Liver (tissue), 9 donors: ENCODE measurements around the gene DROSHA. TPM values are rescaled to one million over a fixed set of nuclear protein-coding genes. Genes with fewer than 3 reads are reported as not detected.

ENCODE experiments used
- DNase-seq: peaks from one replicate; pipeline ENCODE4 v3.0.0-alpha.2; 2017; ENCODE audit warnings: low spot score
- H3K27ac ChIP-seq, 2 donors: one replicate each; pipeline ENCODE4 v1.7.0; 2013; ENCODE audit warnings: inconsistent platforms in 2 of 2, low read length in 2 of 2, control low read depth in 1 of 2, low read depth in 1 of 2, mild to moderate bottlenecking in 1 of 2
- H3K27me3 ChIP-seq, 4 donors: one replicate each; pipeline versions ENCODE4 v1.6.1 to v1.7.0; 2013; ENCODE audit warnings: low read length in 3 of 4, inconsistent platforms in 1 of 4, mild to moderate bottlenecking in 1 of 4, moderate library complexity in 1 of 4; ENCODE audit not compliant: control insufficient read depth in 4 of 4, insufficient read depth in 4 of 4
- H3K36me3 ChIP-seq, 4 donors: one replicate each; pipeline versions ENCODE4 v1.6.1 to v1.7.0; 2013; ENCODE audit warnings: low read length in 3 of 4, mild to moderate bottlenecking in 3 of 4, low read depth in 1 of 4, moderate library complexity in 1 of 4; ENCODE audit not compliant: control insufficient read depth in 4 of 4, insufficient read depth in 3 of 4
- H3K4me1 ChIP-seq, 4 donors: one replicate each; pipeline versions ENCODE4 v1.6.1 to v1.7.0; 2013; ENCODE audit warnings: low read length in 3 of 4, mild to moderate bottlenecking in 3 of 4, moderate library complexity in 1 of 4; ENCODE audit not compliant: control insufficient read depth in 4 of 4, insufficient read depth in 4 of 4
- H3K4me3 ChIP-seq, 3 donors: one replicate each; pipeline versions ENCODE4 v1.6.1 to v1.7.0; 2013; ENCODE audit warnings: low read length in 3 of 3, control low read depth in 1 of 3, low read depth in 1 of 3, mild to moderate bottlenecking in 1 of 3
- H3K9ac ChIP-seq, 2 donors: one replicate each; pipeline ENCODE4 v1.7.0; 2013; ENCODE audit warnings: low read length in 2 of 2, mild to moderate bottlenecking in 2 of 2, moderate library complexity in 2 of 2, control low read depth in 1 of 2, low read depth in 1 of 2
- H3K9me3 ChIP-seq, 4 donors: one replicate each; pipeline versions ENCODE4 v1.6.1 to v1.7.0; 2013; ENCODE audit warnings: low read length in 3 of 4; ENCODE audit not compliant: control insufficient read depth in 4 of 4
- EGR1 ChIP-seq, 2 donors: IDR thresholded peaks; 2 replicates each; pipeline ENCODE4 v1.6.1; 2016 to 2018; ENCODE audit warnings: antibody characterized with exemption in 2 of 2, low read depth in 2 of 2
- FOXA1 ChIP-seq: IDR thresholded peaks from 2 replicates; pipeline ENCODE4 v1.6.1; 2016; ENCODE audit warnings: antibody characterized with exemption
- FOXA2 ChIP-seq: IDR thresholded peaks from 2 replicates; pipeline ENCODE4 v1.6.1; 2016; ENCODE audit warnings: antibody characterized with exemption
- GABPA ChIP-seq, 2 donors: IDR thresholded peaks in 1 of 2; conservative IDR thresholded peaks in 1 of 2; 2 replicates each; pipeline ENCODE4 v1.6.1; 2016; ENCODE audit warnings: antibody characterized with exemption in 2 of 2, mild to moderate bottlenecking in 1 of 2, moderate library complexity in 1 of 2
- HNF4A ChIP-seq, 2 donors: conservative IDR thresholded peaks; 2 replicates each; pipeline ENCODE4 v1.6.1; 2016; ENCODE audit warnings: antibody characterized with exemption in 2 of 2, mild to moderate bottlenecking in 2 of 2
- HNF4G ChIP-seq: IDR thresholded peaks from 2 replicates; pipeline ENCODE4 v1.6.1; 2016; ENCODE audit warnings: antibody characterized with exemption
- JUND ChIP-seq, 2 donors: IDR thresholded peaks; 2 replicates each; pipeline ENCODE4 v1.6.1; 2016; ENCODE audit warnings: antibody characterized with exemption in 2 of 2
- NR2F2 ChIP-seq: IDR thresholded peaks from 2 replicates; pipeline ENCODE4 v1.6.1; 2016; ENCODE audit warnings: antibody characterized with exemption
- RAD21 ChIP-seq, 2 donors: IDR thresholded peaks; 2 replicates each; pipeline ENCODE4 v1.6.1; 2016; ENCODE audit warnings: antibody characterized with exemption in 2 of 2, mild to moderate bottlenecking in 2 of 2
- RXRA ChIP-seq, 2 donors: IDR thresholded peaks; 2 replicates each; pipeline ENCODE4 v1.6.1; 2017 to 2018; ENCODE audit warnings: antibody characterized with exemption in 2 of 2, mild to moderate bottlenecking in 1 of 2
- SP1 ChIP-seq: IDR thresholded peaks from 2 replicates; pipeline ENCODE4 v1.6.1; 2018; ENCODE audit warnings: antibody characterized with exemption, mild to moderate bottlenecking
- TAF1 ChIP-seq: conservative IDR thresholded peaks from 2 replicates; pipeline ENCODE4 v1.6.1; 2016; ENCODE audit warnings: antibody characterized with exemption, mild to moderate bottlenecking
- YY1 ChIP-seq: IDR thresholded peaks from 2 replicates; pipeline ENCODE4 v1.6.1; 2016; ENCODE audit warnings: antibody characterized with exemption, mild to moderate bottlenecking
- WGBS: extraction: QIAGEN DNeasy Blood & Tissue Kit; methylation state at CpG from one replicate; pipeline ENCODE4 v1.1.7; 2013; 5-methylcytosine and 5-hydroxymethylcytosine counted together
- polyA plus RNA-seq, 2 donors: library from polyadenylated mRNA; stranded (reverse) in 1 of 2; unstranded in 1 of 2; fragments of 200-250 nt in 1 of 2; fragments of >200 nt in 1 of 2; fragmentation: Nextera tagmentation in 1 of 2; extraction: Ambion mirVana in 1 of 2; gene quantifications; one replicate each; pipeline versions ENCODE4 v1.2.1 to v1.2.3, GENCODE V29; 2013 to 2015
- total RNA-seq, 2 donors: library from RNA; depleted of rRNA; stranded (reverse); fragments of >200 nt; gene quantifications; one replicate each; pipeline ENCODE4 v1.2.3, GENCODE V29; 2014
- TF ChIP-seq, protein P1 (sequence below): IDR thresholded peaks from 2 replicates; pipeline ENCODE4 v1.6.1; 2016; ENCODE audit warnings: antibody characterized with exemption, mild to moderate bottlenecking
- TF ChIP-seq, protein P2 (sequence below): fragments of 150-350 bp; IDR thresholded peaks from 2 replicates; pipeline ENCODE4 v1.5.1; 2017; ENCODE audit warnings: improper control_type of control experiment, low read depth, low read length; ENCODE audit not compliant: missing input control
- TF ChIP-seq, protein P3 (sequence below): IDR thresholded peaks from 2 replicates; pipeline ENCODE4 v1.6.1; 2016; ENCODE audit warnings: antibody characterized with exemption
- TF ChIP-seq, protein P4 (sequence below): IDR thresholded peaks from 2 replicates; pipeline ENCODE4 v1.6.1; 2016; ENCODE audit warnings: antibody characterized with exemption
- TF ChIP-seq, protein P5 (sequence below): IDR thresholded peaks from 2 replicates; pipeline ENCODE4 v1.6.1; 2016; ENCODE audit warnings: antibody characterized with exemption
- donor health status: healthy.
- donor health status: healthy.
- donor health status: healthy.
- donor health status: healthy.
- donor health status: healthy.

DROSHA gene
- total and polyA plus RNA-seq, 4 donors = 8.2 to 25.4 (median 15.4) TPM

DNA sequence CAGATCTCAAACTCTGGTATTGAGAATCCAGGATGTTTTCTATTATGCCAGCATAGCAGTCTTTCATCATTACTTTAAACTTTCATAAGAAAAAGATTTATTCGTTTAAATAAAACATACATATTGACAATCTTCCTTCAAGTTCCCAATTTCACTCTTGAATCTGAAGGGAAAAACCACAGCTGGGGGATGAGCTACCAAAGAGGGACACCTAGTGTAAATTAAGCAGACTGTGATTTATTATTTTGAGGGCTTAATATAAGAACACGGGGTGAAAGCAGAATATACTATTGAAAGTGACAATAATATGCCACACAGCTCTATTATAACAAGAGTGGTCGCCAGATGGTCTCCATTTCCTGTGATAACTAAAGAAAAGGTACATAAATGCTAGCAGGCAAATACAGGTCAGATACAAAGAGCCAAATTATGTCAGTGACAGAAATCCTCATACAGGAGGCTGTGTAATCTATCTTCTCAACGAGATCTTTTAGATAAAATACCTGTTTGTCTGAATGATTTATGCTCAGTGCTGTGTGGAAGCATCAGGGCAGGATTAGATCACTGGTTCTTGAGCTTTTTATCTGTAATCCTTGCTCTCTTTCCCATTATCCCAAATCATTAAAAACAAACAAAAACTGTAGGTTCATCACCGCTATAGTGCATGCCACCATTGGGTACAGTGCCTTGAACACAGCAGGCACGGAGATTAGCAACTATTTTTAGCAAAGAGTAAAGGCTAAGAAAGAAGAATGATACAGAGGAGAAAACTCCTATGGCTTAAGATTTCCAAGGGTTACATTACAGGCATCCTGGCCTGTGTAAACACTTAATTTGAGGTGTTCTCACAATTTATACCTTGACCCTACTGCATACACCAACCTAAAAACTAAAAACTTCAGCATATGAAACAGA, 116.6 kb downstream of the DROSHA start:
- no peak overlapping the region for H3K9ac ChIP-seq
- H3K9me3 ChIP-seq = no peaks in the 10 kb centered on the region
- no peak overlapping the region for H3K27ac ChIP-seq
- H3K36me3 ChIP-seq = peaks cover 6 to 46% (median 24%) of the 10 kb centered on the region in 4 donors
- no peaks in the 10 kb centered on the region for H3K27me3 ChIP-seq
- WGBS = 87% methylated on average over 6 of the region's 6 CpGs
- no peak for TF ChIP-seq RXRA (IDR thresholded peaks at IDR 0.05)
- TF ChIP-seq, protein P1, sequence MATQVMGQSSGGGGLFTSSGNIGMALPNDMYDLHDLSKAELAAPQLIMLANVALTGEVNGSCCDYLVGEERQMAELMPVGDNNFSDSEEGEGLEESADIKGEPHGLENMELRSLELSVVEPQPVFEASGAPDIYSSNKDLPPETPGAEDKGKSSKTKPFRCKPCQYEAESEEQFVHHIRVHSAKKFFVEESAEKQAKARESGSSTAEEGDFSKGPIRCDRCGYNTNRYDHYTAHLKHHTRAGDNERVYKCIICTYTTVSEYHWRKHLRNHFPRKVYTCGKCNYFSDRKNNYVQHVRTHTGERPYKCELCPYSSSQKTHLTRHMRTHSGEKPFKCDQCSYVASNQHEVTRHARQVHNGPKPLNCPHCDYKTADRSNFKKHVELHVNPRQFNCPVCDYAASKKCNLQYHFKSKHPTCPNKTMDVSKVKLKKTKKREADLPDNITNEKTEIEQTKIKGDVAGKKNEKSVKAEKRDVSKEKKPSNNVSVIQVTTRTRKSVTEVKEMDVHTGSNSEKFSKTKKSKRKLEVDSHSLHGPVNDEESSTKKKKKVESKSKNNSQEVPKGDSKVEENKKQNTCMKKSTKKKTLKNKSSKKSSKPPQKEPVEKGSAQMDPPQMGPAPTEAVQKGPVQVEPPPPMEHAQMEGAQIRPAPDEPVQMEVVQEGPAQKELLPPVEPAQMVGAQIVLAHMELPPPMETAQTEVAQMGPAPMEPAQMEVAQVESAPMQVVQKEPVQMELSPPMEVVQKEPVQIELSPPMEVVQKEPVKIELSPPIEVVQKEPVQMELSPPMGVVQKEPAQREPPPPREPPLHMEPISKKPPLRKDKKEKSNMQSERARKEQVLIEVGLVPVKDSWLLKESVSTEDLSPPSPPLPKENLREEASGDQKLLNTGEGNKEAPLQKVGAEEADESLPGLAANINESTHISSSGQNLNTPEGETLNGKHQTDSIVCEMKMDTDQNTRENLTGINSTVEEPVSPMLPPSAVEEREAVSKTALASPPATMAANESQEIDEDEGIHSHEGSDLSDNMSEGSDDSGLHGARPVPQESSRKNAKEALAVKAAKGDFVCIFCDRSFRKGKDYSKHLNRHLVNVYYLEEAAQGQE = no peak
- TF ChIP-seq EGR1 (IDR thresholded peaks at IDR 0.05; ENCODE audit: low read depth in 2 of 2) = no peak
- TF ChIP-seq, protein P2, sequence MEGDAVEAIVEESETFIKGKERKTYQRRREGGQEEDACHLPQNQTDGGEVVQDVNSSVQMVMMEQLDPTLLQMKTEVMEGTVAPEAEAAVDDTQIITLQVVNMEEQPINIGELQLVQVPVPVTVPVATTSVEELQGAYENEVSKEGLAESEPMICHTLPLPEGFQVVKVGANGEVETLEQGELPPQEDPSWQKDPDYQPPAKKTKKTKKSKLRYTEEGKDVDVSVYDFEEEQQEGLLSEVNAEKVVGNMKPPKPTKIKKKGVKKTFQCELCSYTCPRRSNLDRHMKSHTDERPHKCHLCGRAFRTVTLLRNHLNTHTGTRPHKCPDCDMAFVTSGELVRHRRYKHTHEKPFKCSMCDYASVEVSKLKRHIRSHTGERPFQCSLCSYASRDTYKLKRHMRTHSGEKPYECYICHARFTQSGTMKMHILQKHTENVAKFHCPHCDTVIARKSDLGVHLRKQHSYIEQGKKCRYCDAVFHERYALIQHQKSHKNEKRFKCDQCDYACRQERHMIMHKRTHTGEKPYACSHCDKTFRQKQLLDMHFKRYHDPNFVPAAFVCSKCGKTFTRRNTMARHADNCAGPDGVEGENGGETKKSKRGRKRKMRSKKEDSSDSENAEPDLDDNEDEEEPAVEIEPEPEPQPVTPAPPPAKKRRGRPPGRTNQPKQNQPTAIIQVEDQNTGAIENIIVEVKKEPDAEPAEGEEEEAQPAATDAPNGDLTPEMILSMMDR = no peak
- TF ChIP-seq TAF1 = no peak
- no peak for TF ChIP-seq FOXA2
- TF ChIP-seq, protein P3, sequence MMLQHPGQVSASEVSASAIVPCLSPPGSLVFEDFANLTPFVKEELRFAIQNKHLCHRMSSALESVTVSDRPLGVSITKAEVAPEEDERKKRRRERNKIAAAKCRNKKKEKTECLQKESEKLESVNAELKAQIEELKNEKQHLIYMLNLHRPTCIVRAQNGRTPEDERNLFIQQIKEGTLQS = no peak
- TF ChIP-seq JUND (IDR thresholded peaks at IDR 0.05) = no peak
- no peak for TF ChIP-seq GABPA (IDR thresholded peaks at IDR 0.05 in 1 of 2, conservative IDR thresholded peaks at IDR 0.05 in 1 of 2)
- TF ChIP-seq FOXA1 = no peak
- no peak for TF ChIP-seq HNF4G
- no peak for TF ChIP-seq SP1
- no peak for TF ChIP-seq RAD21 (IDR thresholded peaks at IDR 0.05)
- no peak for TF ChIP-seq HNF4A (conservative IDR thresholded peaks at IDR 0.05)
- TF ChIP-seq, protein P4, sequence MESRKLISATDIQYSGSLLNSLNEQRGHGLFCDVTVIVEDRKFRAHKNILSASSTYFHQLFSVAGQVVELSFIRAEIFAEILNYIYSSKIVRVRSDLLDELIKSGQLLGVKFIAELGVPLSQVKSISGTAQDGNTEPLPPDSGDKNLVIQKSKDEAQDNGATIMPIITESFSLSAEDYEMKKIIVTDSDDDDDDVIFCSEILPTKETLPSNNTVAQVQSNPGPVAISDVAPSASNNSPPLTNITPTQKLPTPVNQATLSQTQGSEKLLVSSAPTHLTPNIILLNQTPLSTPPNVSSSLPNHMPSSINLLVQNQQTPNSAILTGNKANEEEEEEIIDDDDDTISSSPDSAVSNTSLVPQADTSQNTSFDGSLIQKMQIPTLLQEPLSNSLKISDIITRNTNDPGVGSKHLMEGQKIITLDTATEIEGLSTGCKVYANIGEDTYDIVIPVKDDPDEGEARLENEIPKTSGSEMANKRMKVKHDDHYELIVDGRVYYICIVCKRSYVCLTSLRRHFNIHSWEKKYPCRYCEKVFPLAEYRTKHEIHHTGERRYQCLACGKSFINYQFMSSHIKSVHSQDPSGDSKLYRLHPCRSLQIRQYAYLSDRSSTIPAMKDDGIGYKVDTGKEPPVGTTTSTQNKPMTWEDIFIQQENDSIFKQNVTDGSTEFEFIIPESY = no peak
- no peak for TF ChIP-seq NR2F2
- TF ChIP-seq YY1 = no peak
- TF ChIP-seq, protein P5, sequence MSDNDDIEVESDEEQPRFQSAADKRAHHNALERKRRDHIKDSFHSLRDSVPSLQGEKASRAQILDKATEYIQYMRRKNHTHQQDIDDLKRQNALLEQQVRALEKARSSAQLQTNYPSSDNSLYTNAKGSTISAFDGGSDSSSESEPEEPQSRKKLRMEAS = no peak
- H3K4me1 ChIP-seq = no peaks in the 10 kb centered on the region
- H3K4me3 ChIP-seq = no peak overlapping the region
- DNase-seq = no peak
